AG04450 (cell line): ENCODE data around the gene NTPCR. TPM values are rescaled to one million over a fixed set of nuclear protein-coding genes. Genes with fewer than 3 reads are reported as not detected.

Source experiments
- CTCF ChIA-PET: fragments of 300-600, 350-600 bp; formaldehyde crosslinking; extraction: SDS; loops from one replicate; lab custom pipeline; 2022; ENCODE audit warnings: antibody characterized with exemption, inconsistent platforms; lab: Charles Lee
- POLR2A ChIA-PET: fragments of 350-600 bp; formaldehyde crosslinking; extraction: SDS; loops from one replicate; lab custom pipeline; 2021; ENCODE audit warnings: antibody characterized with exemption, inconsistent platforms; lab: Yijun Ruan, JAX
- DNase-seq: peaks from one replicate; pipeline ENCODE4 v3.0.0-alpha.2; 2011; ENCODE audit warnings: low read depth, low spot score
- H3K27ac ChIP-seq: one replicate; pipeline ENCODE4 v1.5.1; 2012; ENCODE audit warnings: low read depth, low read length, control low read depth
- H3K27me3 ChIP-seq: one replicate; pipeline ENCODE4 v1.6.0; 2012; ENCODE audit warnings: low read length; ENCODE audit not compliant: control insufficient read depth, insufficient read depth
- H3K4me3 ChIP-seq: 2 replicates; pipeline ENCODE4 v1.5.1; 2011; ENCODE audit warnings: mild to moderate bottlenecking, low read depth, low read length, control low read depth
- H3K9me3 ChIP-seq: 2 replicates; pipeline ENCODE4 v1.5.1; 2012; ENCODE audit warnings: low read length; ENCODE audit not compliant: control insufficient read depth, insufficient read depth
- polyA plus RNA-seq: library from polyadenylated mRNA; depleted of rRNA; stranded (reverse); fragments of >200 nt; gene quantifications from 2 replicates; pipeline ENCODE4 v1.2.3, GENCODE V29; 2011
- TF ChIP-seq, protein P1 (sequence below): IDR thresholded peaks from 2 replicates; pipeline ENCODE4 v1.5.1; 2011; ENCODE audit warnings: low read depth, low read length, control low read depth, inconsistent platforms

NTPCR gene
- polyA plus RNA-seq, 1 experiment, result 59.0 TPM

DNA sequence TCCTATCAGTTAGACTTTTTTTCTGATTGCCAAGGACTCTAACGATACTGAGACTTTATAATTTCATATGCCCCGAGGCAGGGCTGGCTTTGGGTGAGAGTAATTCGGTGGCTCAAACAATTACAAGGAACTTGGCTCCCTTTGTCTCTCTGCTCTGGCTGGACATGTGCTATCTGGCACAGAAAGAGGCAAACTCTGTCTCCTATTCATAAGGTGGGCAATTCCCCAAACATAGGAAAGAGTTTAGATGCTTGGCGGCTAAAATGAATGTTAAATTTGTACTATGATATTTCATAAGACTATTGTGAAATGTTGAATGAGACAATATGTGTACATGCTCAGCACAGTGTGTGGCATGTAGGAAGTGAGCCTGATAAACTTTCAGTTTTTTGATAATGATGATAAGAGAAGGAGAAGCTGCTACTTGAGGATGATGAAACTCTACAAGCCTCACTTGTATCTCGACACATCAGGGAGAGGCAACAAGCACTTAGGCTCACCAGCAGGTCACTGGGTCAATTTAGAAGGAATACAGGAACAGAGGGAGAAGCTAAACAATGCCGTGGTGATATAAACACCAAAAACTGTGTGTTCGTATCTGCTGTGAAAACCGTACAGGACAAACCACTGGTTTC, 12.6 kb upstream of the NTPCR start:
- CTCF ChIA-PET, result no interaction called here
- POLR2A ChIA-PET, result no interaction called here
- DNase-seq, result no peak
- Histone ChIP-seq H3K27ac (no peak overlapping the region), H3K9me3 (no peaks in the 10 kb centered on the region), H3K27me3 (no peaks in the 10 kb centered on the region), H3K4me3 (no peak overlapping the region)
- TF ChIP-seq, protein P1, sequence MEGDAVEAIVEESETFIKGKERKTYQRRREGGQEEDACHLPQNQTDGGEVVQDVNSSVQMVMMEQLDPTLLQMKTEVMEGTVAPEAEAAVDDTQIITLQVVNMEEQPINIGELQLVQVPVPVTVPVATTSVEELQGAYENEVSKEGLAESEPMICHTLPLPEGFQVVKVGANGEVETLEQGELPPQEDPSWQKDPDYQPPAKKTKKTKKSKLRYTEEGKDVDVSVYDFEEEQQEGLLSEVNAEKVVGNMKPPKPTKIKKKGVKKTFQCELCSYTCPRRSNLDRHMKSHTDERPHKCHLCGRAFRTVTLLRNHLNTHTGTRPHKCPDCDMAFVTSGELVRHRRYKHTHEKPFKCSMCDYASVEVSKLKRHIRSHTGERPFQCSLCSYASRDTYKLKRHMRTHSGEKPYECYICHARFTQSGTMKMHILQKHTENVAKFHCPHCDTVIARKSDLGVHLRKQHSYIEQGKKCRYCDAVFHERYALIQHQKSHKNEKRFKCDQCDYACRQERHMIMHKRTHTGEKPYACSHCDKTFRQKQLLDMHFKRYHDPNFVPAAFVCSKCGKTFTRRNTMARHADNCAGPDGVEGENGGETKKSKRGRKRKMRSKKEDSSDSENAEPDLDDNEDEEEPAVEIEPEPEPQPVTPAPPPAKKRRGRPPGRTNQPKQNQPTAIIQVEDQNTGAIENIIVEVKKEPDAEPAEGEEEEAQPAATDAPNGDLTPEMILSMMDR, result no peak

DNA sequence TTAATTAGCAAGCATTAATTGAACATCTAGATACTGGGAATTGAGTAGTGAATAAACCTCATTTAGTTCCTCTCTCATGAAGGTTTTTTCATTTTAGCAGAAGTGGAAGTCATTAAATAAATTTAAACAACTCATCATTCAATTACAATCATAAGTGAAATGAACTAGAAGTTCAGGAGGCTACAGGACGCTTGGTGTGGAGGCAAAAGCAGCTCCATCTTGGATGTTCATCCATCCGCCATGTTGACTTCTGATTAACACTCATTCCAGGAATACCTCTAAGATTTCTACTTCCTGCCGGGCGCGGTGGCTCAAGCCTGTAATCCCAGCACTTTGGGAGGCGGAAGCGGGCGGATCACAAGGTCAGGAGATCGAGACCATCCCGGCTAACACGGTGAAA, 11.5 kb upstream of the NTPCR start:
- POLR2A ChIA-PET, result no interaction called here
- H3K27me3 ChIP-seq, result no peaks in the 10 kb centered on the region
- H3K4me3 ChIP-seq, result no peak overlapping the region
- DNase-seq, result no peak
- no peak overlapping the region for H3K27ac ChIP-seq
- TF ChIP-seq, protein P1, result no peak
- CTCF ChIA-PET, result no interaction called here
- no peaks in the 10 kb centered on the region for H3K9me3 ChIP-seq

DNA sequence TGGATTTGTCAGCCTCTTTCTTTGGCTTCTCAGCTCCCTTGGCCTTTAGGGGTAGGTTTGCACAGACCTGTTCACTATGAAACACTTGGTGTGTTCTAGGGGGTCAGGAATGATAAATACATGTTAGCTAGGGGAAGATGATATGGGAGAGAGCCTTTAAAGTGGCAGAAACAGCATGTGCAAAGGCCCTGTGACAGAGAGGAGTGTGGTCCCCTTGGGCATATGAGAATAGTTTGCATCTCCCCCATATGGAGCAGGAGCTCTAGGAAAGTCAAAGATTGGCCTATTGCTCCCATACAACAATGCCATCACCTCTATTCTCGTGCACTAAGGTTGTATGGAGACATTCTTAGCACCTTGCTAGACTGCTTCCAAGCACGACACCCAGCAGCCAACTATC, 10.7 kb upstream of the NTPCR start:
- Histone ChIP-seq H3K4me3 (no peak overlapping the region), H3K27me3 (no peaks in the 10 kb centered on the region), H3K27ac (no peak overlapping the region), H3K9me3 (no peaks in the 10 kb centered on the region)
- DNase-seq, result no peak
- TF ChIP-seq, protein P1, result no peak
- POLR2A ChIA-PET, result no interaction called here
- CTCF ChIA-PET, result no interaction called here

- POLR2A ChIA-PET, result no interaction called here
- H3K9me3 ChIP-seq, result no peaks in the 10 kb centered on the region
- TF ChIP-seq, protein P1, result no peak
- no peak for DNase-seq
- H3K27me3 ChIP-seq, result no peaks in the 10 kb centered on the region
- CTCF ChIA-PET, result no interaction called here
- H3K4me3 ChIP-seq, result no peak overlapping the region
- no peak overlapping the region for H3K27ac ChIP-seq
Measured at GRCh38 chr1:232940262-232940661, 10.1 kb upstream of the NTPCR start.

- no peak for DNase-seq
- POLR2A ChIA-PET, result interaction anchor here (0.6 kb wide), 1 partner anchor 316 kb away, joined by 4 read pairs; no protein-coding TSS in a partner anchor
- Histone ChIP-seq H3K9me3 (no peaks in the 10 kb centered on the region), H3K27ac (no peak overlapping the region), H3K4me3 (no peak overlapping the region), H3K27me3 (no peaks in the 10 kb centered on the region)
- CTCF ChIA-PET, result interaction anchor here (0.7 to 1.1 kb wide), 2 partner anchors 48 to 65 kb away, joined by 3 read pairs; no protein-coding TSS in a partner anchor
- TF ChIP-seq, protein P1, result no peak
Measured at GRCh38 chr1:232942413-232943294, 7.8 kb upstream of the NTPCR start.
